Embryonic facial prominence (tissue), 1 donor: Measurements from ENCODE around the gene PDE8A.

ENCODE experiments used
- DNase-seq: peaks from one replicate; pipeline ENCODE4 v3.0.0-alpha.2; 2016; ENCODE audit errors: extremely low spot score

The PDE8A gene

GRCh38 chr15:85089929-85090597 is 108.4 kb downstream of the PDE8A start:
- DNase-seq, result no peak

- DNase-seq, result no peak
Observed at GRCh38 chr15:85091990-85092389, 110.3 kb downstream of the PDE8A start.

GRCh38 chr15:85094685-85095084 is 113.0 kb downstream of the PDE8A start:
- DNase-seq, result no peak

GRCh38 chr15:85095566-85095965 is 113.9 kb downstream of the PDE8A start:
- no peak for DNase-seq

GRCh38 chr15:85097250-85097649 is 115.6 kb downstream of the PDE8A start:
- DNase-seq, result no peak

GRCh38 chr15:85097725-85098124 is 116.1 kb downstream of the PDE8A start:
- DNase-seq, result no peak

- DNase-seq, result no peak
Observed at GRCh38 chr15:85099195-85099803, 117.6 kb downstream of the PDE8A start.

- DNase-seq, result no peak
Observed at GRCh38 chr15:85100186-85100937, 118.7 kb downstream of the PDE8A start.

- no peak for DNase-seq
Observed at GRCh38 chr15:85104584-85104983, 122.9 kb downstream of the PDE8A start.

GRCh38 chr15:85108136-85108535 is 126.5 kb downstream of the PDE8A start:
- DNase-seq, result no peak

GRCh38 chr15:85109333-85109732 is 127.7 kb downstream of the PDE8A start:
- DNase-seq, result no peak

- no peak for DNase-seq
Observed at GRCh38 chr15:85112997-85113396, 131.3 kb downstream of the PDE8A start.

- DNase-seq, result no peak
Observed at GRCh38 chr15:85114886-85115285, 133.2 kb downstream of the PDE8A start.

GRCh38 chr15:85116066-85116465 is 134.4 kb downstream of the PDE8A start:
- no peak for DNase-seq

- DNase-seq, result no peak
Observed at GRCh38 chr15:85116494-85116893, 134.8 kb downstream of the PDE8A start.

GRCh38 chr15:85116925-85117646 is 135.4 kb downstream of the PDE8A start:
- DNase-seq, result no peak

- no peak for DNase-seq
Observed at GRCh38 chr15:85118173-85118572, 136.5 kb downstream of the PDE8A start.

- DNase-seq, result no peak
Observed at GRCh38 chr15:85118581-85118980, 136.9 kb downstream of the PDE8A start.

- DNase-seq, result no peak
Observed at GRCh38 chr15:85120351-85121113, 138.9 kb downstream of the PDE8A start.

GRCh38 chr15:85124173-85124572 is 142.5 kb downstream of the PDE8A start:
- DNase-seq, result no peak

GRCh38 chr15:85125056-85125661 is 143.5 kb downstream of the PDE8A start:
- no peak for DNase-seq
